Mesenteric fat pad (tissue), 1 donor: Measurements from ENCODE around the gene RGS13. TPM values are rescaled to one million over a fixed set of nuclear protein-coding genes. Genes with fewer than 3 reads are reported as not detected.

ENCODE experiments used
- DNase-seq: peaks from one replicate; pipeline ENCODE4 v3.0.0-alpha.2; 2020; ENCODE audit warnings: low spot score
- long read RNA-seq: library from polyadenylated mRNA; unstranded; transcript quantifications from one replicate; pipeline ENCODE4 v2.0.0, GENCODE V29; 2020
- total RNA-seq: library from RNA; stranded (reverse); fragmentation: NEBNext Ultra II Directional; extraction: Animal tissue kit (Norgen Biotek cat#: 25700); gene quantifications from one replicate; pipeline ENCODE4 v1.2.1, GENCODE V29; 2021
- donor health status: DM: yes; HTN: yes; CAD: no.

The RGS13 gene
- 1.0 TPM for total RNA-seq
- long read RNA-seq, result 0 reads

DNA sequence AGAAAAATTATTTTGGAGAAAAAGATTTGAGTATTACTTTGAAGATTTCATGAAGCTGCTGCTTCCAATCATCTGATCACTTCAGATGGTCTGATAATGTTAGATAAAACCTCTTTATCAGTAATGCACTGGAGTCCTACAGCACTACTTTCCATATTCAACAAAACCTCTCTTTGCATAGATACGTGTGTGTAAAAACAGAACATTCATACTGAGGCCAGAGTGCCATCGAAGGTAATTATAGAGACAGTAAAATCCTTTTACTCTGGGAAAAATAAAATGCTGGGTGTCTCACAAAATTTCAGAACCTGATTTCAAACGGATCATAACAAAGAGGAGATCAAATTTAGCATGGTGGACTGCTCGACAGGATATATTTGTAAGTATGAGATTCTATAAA, at the start of gene RGS13:
Gene RGS13, plus strand, starts transcription at position 209 of the 400 bp plus-strand sequence. CDS start 8,188 bp downstream, outside the sequence.
- DNase-seq, result no peak

DNA sequence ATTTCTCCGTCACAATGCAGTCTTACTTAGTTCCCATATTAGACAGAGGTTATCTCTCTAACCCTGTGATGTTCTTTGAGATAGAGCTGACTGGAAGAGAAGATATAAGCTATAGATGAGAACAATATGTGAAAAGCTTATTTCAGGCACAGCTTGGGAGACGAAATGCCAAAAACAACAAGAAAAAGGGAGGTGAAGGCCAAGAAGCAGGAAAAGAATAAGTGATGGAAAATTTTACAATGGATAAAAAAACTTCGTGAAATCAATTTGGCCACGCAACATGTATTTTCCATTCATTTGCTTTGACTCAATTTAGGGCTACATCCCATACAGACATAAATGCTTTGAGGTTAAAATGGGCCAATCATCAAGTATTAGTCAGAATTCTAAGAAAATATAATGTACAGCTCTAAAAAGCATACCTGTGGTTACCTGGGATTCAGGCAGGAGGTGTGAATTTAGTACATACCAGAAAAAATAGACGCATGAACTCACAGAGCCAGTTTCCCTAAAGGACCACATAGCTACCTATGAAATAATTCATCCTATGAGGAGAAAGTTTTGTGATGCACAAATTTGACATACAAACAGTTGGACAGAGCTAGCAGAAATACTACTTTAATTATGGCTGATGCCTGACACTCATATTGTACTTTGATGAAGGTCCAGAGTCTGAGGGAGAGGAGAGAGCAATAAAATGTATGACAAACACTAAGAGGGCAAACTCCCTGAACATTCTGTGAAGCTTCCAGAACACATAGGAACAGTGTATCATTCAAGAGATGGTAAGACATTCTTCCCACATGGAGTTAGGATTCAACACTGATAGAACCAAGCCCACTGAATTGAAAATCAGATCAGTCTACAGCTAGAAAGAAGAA, 48.3 kb upstream of the RGS13 start:
- no peak for DNase-seq

- DNase-seq, result no peak
Observed at GRCh38 chr1:192588546-192588945, 47.4 kb upstream of the RGS13 start.

DNA sequence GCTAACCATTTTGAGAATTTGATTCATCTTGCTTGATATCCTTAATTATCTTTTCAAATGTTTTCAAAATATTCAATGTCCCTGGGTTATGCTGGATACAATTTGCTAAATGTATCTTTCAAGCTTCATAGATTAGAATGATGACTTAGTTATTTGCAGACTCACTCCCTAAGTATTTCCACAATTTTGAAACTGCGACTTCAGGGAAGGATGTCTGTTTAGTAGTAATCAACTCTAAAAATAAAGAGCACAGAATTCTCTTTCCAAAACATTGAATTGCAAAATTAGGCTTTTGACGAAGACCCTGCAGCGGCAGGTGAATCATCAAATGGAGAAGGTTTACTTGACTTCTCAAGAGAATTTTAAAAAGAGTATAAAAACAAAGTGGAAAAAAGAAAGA, 46.1 kb upstream of the RGS13 start:
- no peak for DNase-seq

DNA sequence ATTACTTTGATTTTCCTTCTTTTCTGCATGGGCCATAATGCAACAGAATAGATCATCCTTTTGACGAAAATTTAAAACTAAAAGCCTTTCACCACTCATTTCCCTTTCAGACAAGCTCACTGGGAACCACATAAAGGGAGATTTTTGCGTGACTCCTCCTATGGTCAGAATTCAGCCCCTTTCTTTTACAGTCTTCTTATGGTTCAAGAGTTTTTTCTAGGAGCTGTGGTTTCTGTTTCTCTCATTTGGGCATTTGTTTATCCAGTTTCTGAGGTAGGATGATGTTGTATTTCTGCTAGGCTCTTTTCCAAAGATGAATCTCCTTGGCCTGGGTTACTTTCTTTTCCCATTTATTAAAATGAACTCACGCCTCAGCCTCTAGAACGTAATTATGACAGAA, 43.4 kb upstream of the RGS13 start:
- no peak for DNase-seq

DNA sequence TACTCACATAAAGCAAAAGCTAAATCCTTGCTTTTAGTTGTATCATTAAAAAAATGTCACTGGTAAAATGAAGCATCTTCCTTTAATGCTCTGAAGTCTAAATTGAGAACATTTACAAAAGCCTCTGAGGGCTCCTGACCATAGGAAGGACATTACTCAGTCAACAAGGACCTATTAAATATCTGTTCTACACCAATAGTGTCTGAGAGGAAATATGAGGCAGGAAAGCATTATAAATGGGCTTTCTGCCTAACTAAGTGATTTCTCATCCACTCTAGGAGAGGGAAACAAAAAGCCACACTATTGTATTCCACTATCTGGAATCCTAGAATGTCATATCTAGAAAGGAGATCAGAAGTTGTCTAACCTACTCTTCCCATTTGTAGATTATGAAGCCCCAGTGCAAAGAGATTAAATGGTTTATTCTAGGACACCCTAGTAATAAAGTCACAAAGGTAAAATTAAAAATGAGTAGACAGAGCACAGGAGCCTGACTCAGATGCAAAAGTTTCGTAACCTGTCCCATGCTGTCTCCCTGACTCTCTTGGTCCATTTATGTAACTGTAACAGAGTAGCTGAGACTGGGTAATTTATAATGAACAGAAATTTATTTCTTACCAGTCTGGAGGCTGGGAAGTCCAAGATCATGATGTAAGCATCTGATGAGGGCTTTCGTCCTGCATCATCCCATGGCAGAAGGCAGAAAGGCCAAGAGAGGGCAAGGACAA, 42.8 kb upstream of the RGS13 start:
- no peak for DNase-seq

- DNase-seq, result no peak
Observed at GRCh38 chr1:192595299-192595698, 40.6 kb upstream of the RGS13 start.

- no peak for DNase-seq
Observed at GRCh38 chr1:192598589-192598988, 37.4 kb upstream of the RGS13 start.

DNA sequence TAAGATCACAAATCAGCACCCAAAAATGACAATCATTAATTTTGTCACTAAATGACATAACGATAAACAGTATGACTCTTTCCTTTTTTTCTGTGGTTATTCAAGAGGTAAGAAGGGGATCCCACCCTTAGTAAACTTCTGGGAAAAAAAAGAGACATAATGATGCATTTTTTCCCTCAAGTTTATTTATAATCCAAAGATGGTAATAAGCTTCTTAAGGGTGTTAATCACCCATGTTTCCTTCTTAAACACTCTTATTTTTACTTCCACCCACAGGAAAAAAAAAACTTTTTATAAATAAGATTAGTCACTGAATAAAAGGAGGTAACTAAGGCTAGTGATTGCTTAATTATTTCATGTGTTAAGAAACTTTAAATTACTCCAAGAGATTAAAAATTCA, 35.7 kb upstream of the RGS13 start:
- no peak for DNase-seq

DNA sequence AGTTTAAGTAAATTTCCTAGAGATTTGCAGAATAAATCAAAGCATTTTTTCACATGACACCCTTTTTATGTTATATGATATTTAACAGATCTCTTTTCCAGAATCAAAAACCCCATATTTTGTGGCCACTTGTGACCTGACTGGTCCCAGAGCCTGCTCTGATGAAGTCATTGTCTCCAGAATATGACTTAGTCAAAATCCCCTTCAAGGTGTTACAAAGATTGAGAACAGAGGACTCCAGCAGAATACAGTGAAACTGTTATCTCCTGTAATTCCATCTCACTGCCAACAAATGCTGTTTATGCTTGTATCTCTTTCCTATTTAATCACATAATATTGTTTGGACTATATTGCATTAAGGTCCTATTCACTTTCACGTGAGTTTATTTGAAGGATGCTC, 34.8 kb upstream of the RGS13 start:
- DNase-seq, result no peak

DNA sequence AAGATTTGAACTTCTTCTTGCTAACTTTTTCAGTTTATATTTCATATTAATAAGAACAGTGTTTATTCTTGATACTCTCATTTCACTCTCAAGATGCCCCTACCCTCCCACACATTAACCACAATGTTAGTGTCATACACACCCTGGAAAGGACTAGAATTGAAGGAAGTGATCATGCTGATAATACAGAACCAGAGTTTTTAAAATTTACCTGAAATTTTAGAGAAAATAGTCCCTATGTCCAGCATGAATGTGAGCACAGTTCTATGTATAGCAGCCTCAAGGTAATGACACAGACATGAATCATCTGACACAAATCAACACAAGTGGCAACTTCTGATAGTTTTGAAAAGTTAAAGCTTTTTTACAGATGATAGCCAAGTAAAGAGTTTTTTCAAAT, 34.4 kb upstream of the RGS13 start:
- no peak for DNase-seq

DNA sequence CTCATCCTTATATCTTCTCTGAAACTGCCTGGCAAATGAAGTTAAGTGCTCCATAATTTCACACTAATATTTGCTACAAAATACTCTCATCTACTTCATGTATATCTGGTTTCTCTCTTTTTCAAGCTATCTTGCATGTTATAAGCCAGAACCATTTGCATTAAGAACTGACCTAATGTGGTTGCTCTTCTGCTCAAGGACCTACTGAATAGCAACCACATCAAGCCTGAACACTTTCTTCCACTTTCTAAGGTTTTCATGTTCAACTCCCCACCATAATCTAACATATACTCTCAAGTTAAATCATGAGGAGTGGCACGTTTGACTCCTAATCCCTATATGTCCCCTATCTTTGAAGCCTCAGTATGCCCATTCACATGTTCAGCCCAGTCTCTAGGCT, 33.2 kb upstream of the RGS13 start:
- DNase-seq, result no peak

GRCh38 chr1:192603218-192603787, 32.6 kb upstream of the RGS13 start:
- no peak for DNase-seq

DNA sequence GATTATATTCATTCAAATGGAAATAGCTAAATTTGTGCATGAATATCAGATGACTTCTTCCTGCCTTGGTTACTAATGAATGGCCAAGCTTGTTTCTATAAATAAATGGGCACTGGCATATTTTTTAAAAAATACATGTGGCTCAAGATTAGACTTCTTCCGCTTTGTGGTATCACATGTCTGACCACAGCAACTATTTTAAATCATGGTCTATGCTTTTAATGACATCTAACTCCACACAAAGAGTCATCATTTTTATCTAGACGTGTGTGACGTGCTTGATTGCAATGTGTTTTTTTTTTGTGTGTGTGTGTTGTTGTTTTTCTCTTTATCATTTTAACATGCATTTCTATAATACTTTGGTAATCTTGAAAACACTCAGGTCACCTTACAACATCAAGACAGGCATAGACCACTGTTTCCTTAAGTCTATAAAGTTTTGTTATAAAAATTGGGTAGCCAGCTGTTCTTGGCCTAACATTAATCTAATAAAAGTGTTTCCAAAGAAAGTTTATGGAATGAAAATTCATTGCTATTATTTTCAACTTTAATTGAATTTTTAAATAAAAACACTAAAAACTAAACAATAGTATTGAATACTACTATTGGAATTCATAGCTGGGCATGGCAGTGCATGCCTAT, 30.8 kb upstream of the RGS13 start:
- no peak for DNase-seq

- no peak for DNase-seq
Observed at GRCh38 chr1:192608671-192609070, 27.3 kb upstream of the RGS13 start.

GRCh38 chr1:192609110-192610079, 26.6 kb upstream of the RGS13 start:
- no peak for DNase-seq

DNA sequence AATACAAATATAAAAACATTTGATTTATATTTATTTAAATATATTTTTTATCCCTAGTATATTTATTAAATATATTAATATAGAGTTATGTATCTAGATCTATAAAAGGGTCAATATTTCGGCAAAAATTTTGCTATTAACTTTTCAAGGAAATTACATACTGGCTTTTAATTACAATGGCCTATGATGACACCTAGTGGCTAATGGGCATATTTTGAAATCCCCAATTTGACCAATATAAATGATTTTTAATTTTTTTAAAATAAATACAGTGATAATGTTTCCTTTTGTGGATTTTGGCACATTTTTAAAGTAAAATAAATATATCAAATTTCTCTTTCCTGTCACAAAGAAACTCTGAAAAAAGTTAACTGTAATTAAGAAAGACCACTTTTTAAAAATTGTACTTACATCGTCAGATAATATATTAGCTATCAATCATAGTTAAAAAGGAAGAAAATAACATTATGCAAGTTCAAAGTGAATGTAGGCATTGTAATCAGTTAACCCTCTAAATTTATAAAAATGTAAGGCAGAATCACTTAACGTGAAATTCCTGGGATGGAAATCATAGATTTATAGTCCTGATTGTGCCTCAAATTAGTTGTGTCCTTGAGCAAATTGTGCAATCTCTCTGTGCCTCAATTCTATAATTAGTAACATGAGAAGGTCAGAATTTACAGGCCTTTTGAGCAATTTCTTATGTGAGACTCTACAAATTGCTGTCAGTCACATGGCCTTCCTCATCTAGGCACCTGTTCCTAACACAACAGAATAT, 25.6 kb upstream of the RGS13 start:
- DNase-seq, result no peak

- no peak for DNase-seq
Observed at GRCh38 chr1:192615055-192615454, 20.9 kb upstream of the RGS13 start.

DNA sequence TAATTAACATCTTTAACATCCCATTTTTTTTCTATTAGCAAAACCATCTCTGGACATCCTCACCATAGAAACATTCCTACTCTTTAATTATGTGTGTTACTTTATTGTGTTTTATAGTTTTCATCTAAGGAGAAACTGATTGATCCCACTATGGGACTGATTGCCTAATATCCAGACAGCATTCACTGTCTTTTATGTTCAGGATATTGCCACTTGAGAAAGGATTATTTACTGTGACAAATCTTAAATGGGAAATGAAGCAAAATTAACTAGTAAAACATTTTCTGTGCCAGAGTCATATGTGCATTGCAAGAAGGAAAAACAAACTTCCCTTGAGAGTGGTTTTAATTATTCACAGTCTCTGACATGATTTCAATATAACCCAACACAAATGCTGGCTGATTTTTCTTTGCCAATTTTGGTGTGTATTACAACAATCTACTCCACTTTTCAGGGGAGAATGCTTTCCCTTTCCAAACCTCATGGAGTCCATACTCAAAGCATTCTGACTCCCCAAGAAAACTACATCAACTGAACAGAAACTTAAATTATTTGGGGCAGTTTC, 15.8 kb upstream of the RGS13 start:
- DNase-seq, result no peak
